D721Med (cell line): Measurements from ENCODE around the gene COX7A2L.

ENCODE experiments used
- DNase-seq: peaks from one replicate; pipeline ENCODE4 v3.0.0; 2011; ENCODE audit warnings: low spot score; ENCODE audit not compliant: insufficient read length
- FAIRE-seq: peaks from 2 replicates; lab custom pipeline; 2011; peaks lifted over from hg19 to GRCh38; lab: Jason Lieb, UNC
- CTCF ChIP-seq: IDR thresholded peaks from 2 replicates; pipeline ENCODE4 v1.5.1; 2012; ENCODE audit warnings: mild to moderate bottlenecking, control low read depth; ENCODE audit not compliant: insufficient read depth; ENCODE audit errors: missing control alignments

COX7A2L gene

GRCh38 chr2:42300527-42300926, 60.5 kb downstream of the COX7A2L start:
- FAIRE-seq (no peak), DNase-seq (no peak)
- no peak for TF ChIP-seq CTCF
